CD4-positive, alpha-beta T cell treated with Interleukin-4 for 1 hour (primary cell): ENCODE data around the gene DPYD.
A peak's percentile ranks its signal among the peaks of the same experiment; 100 is the strongest.

ENCODE experiments used
- DNase-seq, 2 donors: peaks; one replicate each; pipeline ENCODE4 v3.0.0-alpha.2; 2020 to 2022

DPYD gene

GRCh38 chr1:97186381-97186780 is 734.5 kb downstream of the DPYD start:
- DNase-seq: peak in 1 of 2 donors; percentile 13

- DNase-seq: no peak
These were observed 746.7 kb downstream of the DPYD start for GRCh38 chr1:97174039-97174704.

GRCh38 chr1:97170300-97170699 is 750.5 kb downstream of the DPYD start:
- no peak for DNase-seq

- no peak for DNase-seq
These were observed 752.8 kb downstream of the DPYD start for GRCh38 chr1:97168056-97168455.

GRCh38 chr1:97167246-97167645 is 753.6 kb downstream of the DPYD start:
- DNase-seq: no peak

GRCh38 chr1:97166626-97167025 is 754.2 kb downstream of the DPYD start:
- no peak for DNase-seq

- DNase-seq: no peak
These were observed 756.6 kb downstream of the DPYD start for GRCh38 chr1:97164276-97164639.

- DNase-seq: no peak
These were observed 757.1 kb downstream of the DPYD start for GRCh38 chr1:97163591-97164275.

GRCh38 chr1:97160818-97161217 is 760.0 kb downstream of the DPYD start:
- DNase-seq: no peak

GRCh38 chr1:97159342-97159741 is 761.5 kb downstream of the DPYD start:
- no peak for DNase-seq

GRCh38 chr1:97158691-97159096 is 762.1 kb downstream of the DPYD start:
- DNase-seq: no peak

- no peak for DNase-seq
These were observed 762.8 kb downstream of the DPYD start for GRCh38 chr1:97157991-97158390.

- DNase-seq: no peak
These were observed 769.2 kb downstream of the DPYD start for GRCh38 chr1:97151651-97152050.

- DNase-seq: no peak
These were observed 775.4 kb downstream of the DPYD start for GRCh38 chr1:97145321-97145956.

GRCh38 chr1:97144527-97144926 is 776.3 kb downstream of the DPYD start:
- no peak for DNase-seq

GRCh38 chr1:97143236-97143882 is 777.5 kb downstream of the DPYD start:
- DNase-seq: no peak

GRCh38 chr1:97140611-97141010 is 780.2 kb downstream of the DPYD start:
- DNase-seq: no peak

GRCh38 chr1:97139512-97139911 is 781.3 kb downstream of the DPYD start:
- no peak for DNase-seq

GRCh38 chr1:97138515-97139032 is 782.3 kb downstream of the DPYD start:
- DNase-seq: no peak

GRCh38 chr1:97137862-97138514 is 782.8 kb downstream of the DPYD start:
- DNase-seq: peak in 1 of 2 donors; percentile 22

- DNase-seq: no peak
These were observed 783.8 kb downstream of the DPYD start for GRCh38 chr1:97136996-97137395.

- DNase-seq: no peak
These were observed 784.9 kb downstream of the DPYD start for GRCh38 chr1:97135972-97136371.

- no peak for DNase-seq
These were observed 792.4 kb downstream of the DPYD start for GRCh38 chr1:97128426-97128825.
